SK-N-SH treated with all-trans-retinoic acid at 6 μM for 48 hours (cell line): Measurements from ENCODE around the gene VAC14.
A peak's percentile ranks its signal among the peaks of the same experiment; 100 is the strongest.

Experiments used
- ATAC-seq: fragments of 200-7000 bp; cut with Tn5 transposase; 3 replicates; pipeline ENCODE4 v1.9.1; 2020; ENCODE audit warnings: mild to moderate bottlenecking, moderate library complexity
- ARNTL ChIP-seq: fragments of 450-650 bp; formaldehyde crosslinking; IDR thresholded peaks from 2 replicates; pipeline ENCODE4 v1.5.0; 2020; ENCODE audit warnings: low read depth, mild to moderate bottlenecking, moderate library complexity, borderline replicate concordance
- BACH2 ChIP-seq: fragments of 250-450 bp; sonication (Bioruptor Pico); IDR thresholded peaks from 2 replicates; pipeline ENCODE4 v1.9.0; 2021; ENCODE audit warnings: mild to moderate bottlenecking, borderline replicate concordance
- CREB5 ChIP-seq: fragments of 250-450 bp; sonication (Bioruptor Pico); IDR thresholded peaks from 2 replicates; pipeline ENCODE4 v1.5.1; 2020; ENCODE audit warnings: low read depth, mild to moderate bottlenecking, moderate library complexity
- CSDC2 ChIP-seq: fragments of 250-450 bp; sonication (Bioruptor Pico); IDR thresholded peaks from 2 replicates; pipeline ENCODE4 v1.5.0; 2020; ENCODE audit warnings: mild to moderate bottlenecking, moderate library complexity
- CSRNP3 ChIP-seq: fragments of 250-450 bp; sonication (Bioruptor Pico); IDR thresholded peaks from 2 replicates; pipeline ENCODE4 v1.5.1; 2021; ENCODE audit warnings: mild to moderate bottlenecking, moderate library complexity
- ESRRG ChIP-seq: fragments of 250-450 bp; sonication (Bioruptor Pico); IDR thresholded peaks from 2 replicates; pipeline ENCODE4 v1.6.1; 2021; ENCODE audit warnings: mild to moderate bottlenecking
- GLIS3 ChIP-seq: fragments of 250-450 bp; sonication (Bioruptor Pico); IDR thresholded peaks from 2 replicates; pipeline ENCODE4 v1.5.0; 2020; ENCODE audit warnings: mild to moderate bottlenecking, moderate library complexity
- ISL1 ChIP-seq: fragments of 250-450 bp; sonication (Bioruptor Pico); IDR thresholded peaks from 2 replicates; pipeline ENCODE4 v2.1.2; 2022; ENCODE audit warnings: mild to moderate bottlenecking, moderate library complexity
- OSR1 ChIP-seq: fragments of 250-450 bp; sonication (Bioruptor Pico); IDR thresholded peaks from 2 replicates; pipeline ENCODE4 v1.8.0; 2022; ENCODE audit warnings: moderate library complexity, mild to moderate bottlenecking, inconsistent platforms
- PPARA ChIP-seq: fragments of 250-450 bp; sonication (Bioruptor Pico); IDR thresholded peaks from 2 replicates; pipeline ENCODE4 v1.5.0; 2020; ENCODE audit warnings: mild to moderate bottlenecking, borderline replicate concordance
- RARB ChIP-seq: fragments of 250-450 bp; sonication (Bioruptor Pico); IDR thresholded peaks from 2 replicates; pipeline ENCODE4 v1.8.0; 2021; ENCODE audit warnings: mild to moderate bottlenecking, moderate library complexity
- SNAI2 ChIP-seq: fragments of 250-450 bp; sonication (Bioruptor Pico); IDR thresholded peaks from 2 replicates; pipeline ENCODE4 v1.5.0; 2020; ENCODE audit warnings: mild to moderate bottlenecking, moderate library complexity
- TCF4 ChIP-seq: fragments of 250-450 bp; sonication (Bioruptor Pico); IDR thresholded peaks from 2 replicates; pipeline ENCODE4 v1.8.0; 2021; ENCODE audit warnings: mild to moderate bottlenecking, moderate library complexity, borderline replicate concordance
- TOX ChIP-seq: fragments of 250-450 bp; sonication (Bioruptor Pico); IDR thresholded peaks from 2 replicates; pipeline ENCODE4 v1.8.0; 2021; ENCODE audit warnings: mild to moderate bottlenecking, moderate library complexity, borderline replicate concordance
- ZC3H10 ChIP-seq: fragments of 250-450 bp; sonication (Bioruptor Pico); IDR thresholded peaks from 2 replicates; pipeline ENCODE4 v1.5.1; 2021; ENCODE audit warnings: mild to moderate bottlenecking, moderate library complexity
- ZFP3 ChIP-seq: fragments of 250-450 bp; sonication (Bioruptor Pico); IDR thresholded peaks from 2 replicates; pipeline ENCODE4 v1.5.0; 2020; ENCODE audit warnings: mild to moderate bottlenecking, moderate library complexity
- ZFP30 ChIP-seq: fragments of 450-650 bp; formaldehyde crosslinking; IDR thresholded peaks from 2 replicates; pipeline ENCODE4 v1.5.0; 2022; ENCODE audit warnings: mild to moderate bottlenecking, moderate library complexity
- ZNF565 ChIP-seq: fragments of 450-650 bp; formaldehyde crosslinking; conservative IDR thresholded peaks from 2 replicates; pipeline ENCODE4 v1.5.0; 2020; ENCODE audit warnings: low read depth, mild to moderate bottlenecking, moderate library complexity
- ZNF70 ChIP-seq: fragments of 450-650 bp; formaldehyde crosslinking; IDR thresholded peaks from 2 replicates; pipeline ENCODE4 v1.5.0; 2020; ENCODE audit warnings: mild to moderate bottlenecking, moderate library complexity
- ZNF8 ChIP-seq: fragments of 450-650 bp; formaldehyde crosslinking; IDR thresholded peaks from 2 replicates; pipeline ENCODE4 v1.5.0; 2020; ENCODE audit warnings: mild to moderate bottlenecking, moderate library complexity
- TF ChIP-seq, protein P1 (sequence below): fragments of 250-450 bp; sonication (Bioruptor Pico); IDR thresholded peaks from 2 replicates; pipeline ENCODE4 v1.5.0; 2020; ENCODE audit warnings: mild to moderate bottlenecking, moderate library complexity
- TF ChIP-seq, protein P2 (sequence below): fragments of 250-450 bp; sonication (Bioruptor Pico); IDR thresholded peaks from 2 replicates; pipeline ENCODE4 v1.8.0; 2021; ENCODE audit warnings: low read depth, mild to moderate bottlenecking, moderate library complexity, borderline replicate concordance

VAC14 gene

GRCh38 chr16:70770626-70771552 is 30.1 kb downstream of the VAC14 start:
- ATAC-seq = peak; percentile 91
- TF ChIP-seq SNAI2 (CRISPR knock-in tag) (no peak), ZNF8 (CRISPR knock-in tag) (no peak), CREB5 (CRISPR knock-in tag) (no peak), CSRNP3 (CRISPR knock-in tag) (no peak), ZFP3 (CRISPR knock-in tag) (peak; percentile 75; the same call in 1 of the 2 replicates), TCF4 (no peak), CSDC2 (no peak), RARB (CRISPR knock-in tag) (no peak)

GRCh38 chr16:70770291-70770625 is 30.7 kb downstream of the VAC14 start:
- TF ChIP-seq ZNF8 (CRISPR knock-in tag) = no peak
- TF ChIP-seq PPARA (CRISPR knock-in tag) = no peak
- no peak for TF ChIP-seq ZFP30
- no peak for TF ChIP-seq TCF4
- TF ChIP-seq TOX (CRISPR knock-in tag) = no peak
- TF ChIP-seq SNAI2 (CRISPR knock-in tag) = no peak
- TF ChIP-seq OSR1 (CRISPR knock-in tag) = no peak
- no peak for TF ChIP-seq CSRNP3 (CRISPR knock-in tag)
- no peak for TF ChIP-seq CSDC2
- no peak for TF ChIP-seq ZC3H10 (CRISPR knock-in tag)
- no peak for TF ChIP-seq RARB (CRISPR knock-in tag)
- TF ChIP-seq ZFP3 (CRISPR knock-in tag) = no peak
- TF ChIP-seq ESRRG (CRISPR knock-in tag) = no peak
- TF ChIP-seq ZNF70 = no peak
- TF ChIP-seq, protein P1, sequence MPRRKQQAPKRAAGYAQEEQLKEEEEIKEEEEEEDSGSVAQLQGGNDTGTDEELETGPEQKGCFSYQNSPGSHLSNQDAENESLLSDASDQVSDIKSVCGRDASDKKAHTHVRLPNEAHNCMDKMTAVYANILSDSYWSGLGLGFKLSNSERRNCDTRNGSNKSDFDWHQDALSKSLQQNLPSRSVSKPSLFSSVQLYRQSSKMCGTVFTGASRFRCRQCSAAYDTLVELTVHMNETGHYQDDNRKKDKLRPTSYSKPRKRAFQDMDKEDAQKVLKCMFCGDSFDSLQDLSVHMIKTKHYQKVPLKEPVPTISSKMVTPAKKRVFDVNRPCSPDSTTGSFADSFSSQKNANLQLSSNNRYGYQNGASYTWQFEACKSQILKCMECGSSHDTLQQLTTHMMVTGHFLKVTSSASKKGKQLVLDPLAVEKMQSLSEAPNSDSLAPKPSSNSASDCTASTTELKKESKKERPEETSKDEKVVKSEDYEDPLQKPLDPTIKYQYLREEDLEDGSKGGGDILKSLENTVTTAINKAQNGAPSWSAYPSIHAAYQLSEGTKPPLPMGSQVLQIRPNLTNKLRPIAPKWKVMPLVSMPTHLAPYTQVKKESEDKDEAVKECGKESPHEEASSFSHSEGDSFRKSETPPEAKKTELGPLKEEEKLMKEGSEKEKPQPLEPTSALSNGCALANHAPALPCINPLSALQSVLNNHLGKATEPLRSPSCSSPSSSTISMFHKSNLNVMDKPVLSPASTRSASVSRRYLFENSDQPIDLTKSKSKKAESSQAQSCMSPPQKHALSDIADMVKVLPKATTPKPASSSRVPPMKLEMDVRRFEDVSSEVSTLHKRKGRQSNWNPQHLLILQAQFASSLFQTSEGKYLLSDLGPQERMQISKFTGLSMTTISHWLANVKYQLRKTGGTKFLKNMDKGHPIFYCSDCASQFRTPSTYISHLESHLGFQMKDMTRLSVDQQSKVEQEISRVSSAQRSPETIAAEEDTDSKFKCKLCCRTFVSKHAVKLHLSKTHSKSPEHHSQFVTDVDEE (CRISPR knock-in tag) = no peak
- no peak for TF ChIP-seq GLIS3
- no peak for TF ChIP-seq ZNF565
- ATAC-seq = no peak

DNA sequence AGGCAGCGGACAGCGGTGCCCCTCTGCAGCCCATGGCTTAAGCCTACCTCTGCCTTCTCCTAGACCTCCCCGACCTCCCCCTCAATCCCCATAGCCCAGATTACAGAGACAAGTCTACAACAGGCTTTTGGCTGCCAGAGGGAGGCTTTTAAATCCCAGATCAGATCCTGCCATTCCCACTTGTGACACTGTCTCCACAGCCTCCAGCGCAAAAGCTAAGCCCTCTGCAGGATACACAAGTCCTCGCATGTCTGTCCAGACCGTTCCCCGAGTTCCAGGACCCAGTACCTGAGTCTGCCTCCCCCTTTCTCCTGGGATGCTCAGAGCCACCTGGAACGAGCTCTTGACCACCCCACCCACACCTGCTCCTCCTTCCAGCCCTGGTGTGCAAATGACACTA is 31.2 kb downstream of the VAC14 start:
- no peak for ATAC-seq
- TF ChIP-seq PPARA (CRISPR knock-in tag) = no peak
- no peak for TF ChIP-seq ESRRG (CRISPR knock-in tag)
- TF ChIP-seq ZNF565 = no peak
- TF ChIP-seq, protein P1 (CRISPR knock-in tag) = no peak
- TF ChIP-seq ISL1 (CRISPR knock-in tag) = no peak
- no peak for TF ChIP-seq OSR1 (CRISPR knock-in tag)
- no peak for TF ChIP-seq BACH2
- TF ChIP-seq ZNF70 = no peak
- TF ChIP-seq ARNTL (CRISPR knock-in tag) = no peak
- no peak for TF ChIP-seq CREB5 (CRISPR knock-in tag)
- TF ChIP-seq GLIS3 = no peak
- TF ChIP-seq CSDC2 = no peak
- TF ChIP-seq ZFP3 (CRISPR knock-in tag) = no peak
- TF ChIP-seq, protein P2, sequence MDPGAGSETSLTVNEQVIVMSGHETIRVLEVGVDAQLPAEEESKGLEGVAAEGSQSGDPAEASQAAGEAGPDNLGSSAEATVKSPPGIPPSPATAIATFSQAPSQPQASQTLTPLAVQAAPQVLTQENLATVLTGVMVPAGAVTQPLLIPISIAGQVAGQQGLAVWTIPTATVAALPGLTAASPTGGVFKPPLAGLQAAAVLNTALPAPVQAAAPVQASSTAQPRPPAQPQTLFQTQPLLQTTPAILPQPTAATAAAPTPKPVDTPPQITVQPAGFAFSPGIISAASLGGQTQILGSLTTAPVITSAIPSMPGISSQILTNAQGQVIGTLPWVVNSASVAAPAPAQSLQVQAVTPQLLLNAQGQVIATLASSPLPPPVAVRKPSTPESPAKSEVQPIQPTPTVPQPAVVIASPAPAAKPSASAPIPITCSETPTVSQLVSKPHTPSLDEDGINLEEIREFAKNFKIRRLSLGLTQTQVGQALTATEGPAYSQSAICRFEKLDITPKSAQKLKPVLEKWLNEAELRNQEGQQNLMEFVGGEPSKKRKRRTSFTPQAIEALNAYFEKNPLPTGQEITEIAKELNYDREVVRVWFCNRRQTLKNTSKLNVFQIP (CRISPR knock-in tag) = no peak
- TF ChIP-seq ZNF8 (CRISPR knock-in tag) = no peak
- no peak for TF ChIP-seq ZC3H10 (CRISPR knock-in tag)
